HEK293 (cell line): ENCODE data around the gene CRACR2A.

ENCODE experiments used
- CTCF ChIP-seq: fragments of 450-650 bp; formaldehyde crosslinking; IDR thresholded peaks from 2 replicates; pipeline ENCODE4 v1.5.1; 2016; ENCODE audit warnings: missing biosample characterization, missing genetic modification characterization
- KLF16 ChIP-seq: fragments of 450-650 bp; formaldehyde crosslinking; IDR thresholded peaks from 2 replicates; pipeline ENCODE4 v1.5.1; 2017; ENCODE audit warnings: missing biosample characterization, missing genetic modification characterization
- ZBTB8A ChIP-seq: fragments of 450-650 bp; formaldehyde crosslinking; IDR thresholded peaks from 2 replicates; pipeline ENCODE4 v1.5.1; 2016; ENCODE audit warnings: missing biosample characterization, missing genetic modification characterization

- TF ChIP-seq ZBTB8A (no peak), CTCF (tag by site-specific recombination) (no peak), KLF16 (no peak)
These were observed 4.4 kb upstream of the CRACR2A start for GRCh38 chr12:3757261-3757660.
